ENCODE data around the gene OR2L13.

DNA sequence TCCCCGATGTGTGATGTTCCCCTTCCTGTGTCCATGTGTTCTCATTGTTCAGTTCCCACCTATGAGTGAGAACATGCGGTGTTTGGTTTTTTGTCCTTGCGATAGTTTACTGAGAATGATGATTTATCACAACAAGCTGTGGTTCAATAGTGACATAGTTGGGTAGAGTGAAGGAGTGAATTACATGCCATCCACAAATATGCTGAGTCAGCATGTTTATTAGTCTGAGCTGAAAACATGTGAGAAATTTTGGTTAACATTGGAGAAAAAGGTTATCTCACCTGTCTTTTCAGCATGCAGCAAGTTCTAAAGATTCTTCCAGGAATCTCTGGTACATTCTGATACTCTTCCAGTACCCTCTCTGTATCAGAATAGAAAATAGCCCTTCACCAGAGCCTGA is 29.4 kb upstream of the OR2L13 start:
- no peak for TF ChIP-seq TAF1 (IDR thresholded peaks at IDR 0.05; ENCODE audit: borderline replicate concordance, insufficient read depth, low read length)
- TF ChIP-seq SIN3A (IDR thresholded peaks at IDR 0.05; ENCODE audit: borderline replicate concordance, insufficient read depth, low read length), result no peak
